ENCODE measurements around the gene RUNX1.

GRCh38 chr21:34815831-34816705 is 233.0 kb downstream of the RUNX1 start:
- no peak for TF ChIP-seq CTCF (conservative IDR thresholded peaks at IDR 0.05; ENCODE audit: low read depth, low read length)
- TF ChIP-seq EZH2 (IDR thresholded peaks at IDR 0.05; ENCODE audit: low read length, unreplicated experiment), result no peak
